Upper lobe of left lung (tissue), 4 donors: ENCODE measurements around the gene OR8B8.

ENCODE experiments used
- CTCF ChIP-seq, 6 experiments: fragments of 450-650 bp in 4 of 6; fragments of 200-600 bp in 2 of 6; sonication (generic) in 2 of 6; IDR thresholded peaks; one replicate each; pipeline ENCODE4 v1.5.1; 2016 to 2019; ENCODE audit warnings: antibody characterized with exemption in 6 of 6
- EP300 ChIP-seq, 4 donors: sonication (generic); formaldehyde crosslinking; IDR thresholded peaks; one replicate each; pipeline ENCODE4 v1.5.1; 2017; ENCODE audit warnings: antibody characterized with exemption in 4 of 4, control low read depth in 2 of 4

DNA sequence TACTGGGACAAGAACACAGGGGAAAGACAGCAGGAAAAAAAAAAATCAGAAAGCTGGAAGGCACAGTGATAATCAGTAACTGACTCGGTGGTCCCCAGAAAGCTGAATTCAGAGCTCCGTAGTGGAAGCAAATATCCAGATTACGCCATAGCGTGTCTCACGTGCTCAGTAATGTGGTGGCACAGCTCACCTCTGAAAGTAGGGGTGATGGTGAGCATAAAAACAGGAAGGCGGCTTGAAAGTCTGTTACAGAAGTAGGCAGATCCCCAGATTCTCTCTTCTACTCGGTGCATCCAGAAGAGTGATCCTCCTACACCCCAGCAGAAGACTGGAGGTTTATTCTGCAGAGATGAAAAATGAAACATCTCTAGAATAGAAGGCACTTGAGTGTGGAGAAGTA lies 35.6 kb downstream of the OR8B8 start:
- no peak for TF ChIP-seq CTCF (IDR thresholded peaks at IDR 0.05)
- TF ChIP-seq EP300 (IDR thresholded peaks at IDR 0.05): no peak
